OCI-LY3 (cell line): Measurements from ENCODE around the gene BANK1.

Experiments used
- CTCF ChIP-seq: fragments of 200-600, 300-600 bp; sonication (generic); IDR thresholded peaks from 2 replicates; pipeline ENCODE4 v1.5.1; 2014; ENCODE audit warnings: antibody characterized with exemption, low read length, low read depth
- EZH2phosphoT487 ChIP-seq: fragments of 200-600 bp; shearing (Covaris generic); IDR thresholded peaks from 2 replicates; pipeline ENCODE4 v1.6.1; 2018; ENCODE audit warnings: antibody characterized with exemption, mixed run types, low read depth

DNA sequence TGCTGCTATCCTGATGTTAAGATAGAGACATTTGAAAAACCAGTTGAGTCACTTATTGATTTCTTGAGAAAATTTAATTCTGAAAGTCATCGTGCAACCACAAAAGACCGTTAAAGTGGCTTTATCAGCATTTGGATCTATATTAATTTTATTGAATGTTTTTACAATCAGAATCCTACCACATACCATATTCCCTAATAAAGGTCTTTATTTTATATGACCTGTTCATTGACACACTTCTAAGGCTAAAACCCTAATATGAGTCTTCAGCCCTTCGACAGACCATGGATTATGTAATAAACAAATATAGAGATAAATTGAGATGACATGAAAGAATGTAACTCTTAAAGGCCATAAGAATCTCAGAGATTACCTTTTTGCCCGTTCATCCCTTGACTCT, 68.1 kb downstream of the BANK1 start:
- TF ChIP-seq CTCF (no peak), EZH2phosphoT487 (no peak)
